SK-N-SH (cell line): ENCODE data around the gene IGF1R.

ENCODE experiments used
- ELF1 ChIP-seq: IDR thresholded peaks from 2 replicates; pipeline ENCODE4 v1.4.0; 2012
- EP300 ChIP-seq, 2 experiments: IDR thresholded peaks; 2 replicates each; pipeline versions ENCODE4 v1.4.0 to v1.6.1; 2012; ENCODE audit warnings: borderline replicate concordance in 1 of 2, low read depth in 1 of 2, low read length in 1 of 2
- EZH2phosphoT487 ChIP-seq: fragments of 200-600 bp; sonication (generic); IDR thresholded peaks from 2 replicates; pipeline ENCODE4 v1.6.1; 2017; ENCODE audit warnings: low read depth, mixed run types, mild to moderate bottlenecking, antibody characterized with exemption, moderate library complexity, borderline replicate concordance
- MAX ChIP-seq: IDR thresholded peaks from 2 replicates; pipeline ENCODE4 v1.4.0; 2012; ENCODE audit warnings: low read depth
- MXI1 ChIP-seq: IDR thresholded peaks from 2 replicates; pipeline ENCODE4 v1.6.1; 2012; ENCODE audit warnings: mild to moderate bottlenecking, low read depth, low read length, improper control_type of control experiment
- NFIC ChIP-seq: IDR thresholded peaks from 2 replicates; pipeline ENCODE4 v1.4.0; 2012; ENCODE audit warnings: borderline replicate concordance
- POLR2AphosphoS5 ChIP-seq: IDR thresholded peaks from 2 replicates; pipeline ENCODE4 v1.6.1; 2012; ENCODE audit warnings: low read depth, low read length
- RAD21 ChIP-seq: IDR thresholded peaks from 2 replicates; pipeline ENCODE4 v1.6.1; 2012; ENCODE audit warnings: mild to moderate bottlenecking, low read length
- SIN3A ChIP-seq: IDR thresholded peaks from 2 replicates; pipeline ENCODE4 v1.6.1; 2012; ENCODE audit warnings: low read depth, mild to moderate bottlenecking, low read length, moderate library complexity, borderline replicate concordance
- TAF1 ChIP-seq: IDR thresholded peaks from 2 replicates; pipeline ENCODE4 v1.6.1; 2012; ENCODE audit warnings: low read depth, mild to moderate bottlenecking, low read length, moderate library complexity, borderline replicate concordance
- TEAD4 ChIP-seq: IDR thresholded peaks from 2 replicates; pipeline ENCODE4 v1.4.0; 2012; ENCODE audit warnings: mild to moderate bottlenecking, borderline replicate concordance; ENCODE audit not compliant: insufficient read depth
- TF ChIP-seq, protein P1 (sequence below): fragments of 200-600 bp; sonication (generic); IDR thresholded peaks from 2 replicates; pipeline ENCODE4 v1.6.1; 2017; ENCODE audit warnings: antibody characterized with exemption, mild to moderate bottlenecking, moderate library complexity
- TF ChIP-seq, protein P2 (sequence below): fragments of 150-350 bp; IDR thresholded peaks from 2 replicates; pipeline ENCODE4 v1.6.1; 2017; ENCODE audit warnings: antibody characterized with exemption, low read length, low read depth, borderline replicate concordance
- TF ChIP-seq, protein P3 (sequence below): IDR thresholded peaks from 2 replicates; pipeline ENCODE4 v1.4.0; 2012; ENCODE audit warnings: low read depth, borderline replicate concordance

GRCh38 chr15:98868564-98868963 is 220.2 kb downstream of the IGF1R start:
- TF ChIP-seq, protein P1, sequence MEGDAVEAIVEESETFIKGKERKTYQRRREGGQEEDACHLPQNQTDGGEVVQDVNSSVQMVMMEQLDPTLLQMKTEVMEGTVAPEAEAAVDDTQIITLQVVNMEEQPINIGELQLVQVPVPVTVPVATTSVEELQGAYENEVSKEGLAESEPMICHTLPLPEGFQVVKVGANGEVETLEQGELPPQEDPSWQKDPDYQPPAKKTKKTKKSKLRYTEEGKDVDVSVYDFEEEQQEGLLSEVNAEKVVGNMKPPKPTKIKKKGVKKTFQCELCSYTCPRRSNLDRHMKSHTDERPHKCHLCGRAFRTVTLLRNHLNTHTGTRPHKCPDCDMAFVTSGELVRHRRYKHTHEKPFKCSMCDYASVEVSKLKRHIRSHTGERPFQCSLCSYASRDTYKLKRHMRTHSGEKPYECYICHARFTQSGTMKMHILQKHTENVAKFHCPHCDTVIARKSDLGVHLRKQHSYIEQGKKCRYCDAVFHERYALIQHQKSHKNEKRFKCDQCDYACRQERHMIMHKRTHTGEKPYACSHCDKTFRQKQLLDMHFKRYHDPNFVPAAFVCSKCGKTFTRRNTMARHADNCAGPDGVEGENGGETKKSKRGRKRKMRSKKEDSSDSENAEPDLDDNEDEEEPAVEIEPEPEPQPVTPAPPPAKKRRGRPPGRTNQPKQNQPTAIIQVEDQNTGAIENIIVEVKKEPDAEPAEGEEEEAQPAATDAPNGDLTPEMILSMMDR: no peak
- TF ChIP-seq EZH2phosphoT487 (no peak), TAF1 (no peak), MXI1 (no peak), SIN3A (no peak), MAX (no peak), RAD21 (no peak), POLR2AphosphoS5 (no peak), ELF1 (no peak), TEAD4 (no peak), EP300 (IDR thresholded peaks at IDR 0.05; ENCODE audit: borderline replicate concordance in 1 of 2, low read depth in 1 of 2, low read length in 1 of 2) (no peak), NFIC (no peak)
- TF ChIP-seq, protein P2, sequence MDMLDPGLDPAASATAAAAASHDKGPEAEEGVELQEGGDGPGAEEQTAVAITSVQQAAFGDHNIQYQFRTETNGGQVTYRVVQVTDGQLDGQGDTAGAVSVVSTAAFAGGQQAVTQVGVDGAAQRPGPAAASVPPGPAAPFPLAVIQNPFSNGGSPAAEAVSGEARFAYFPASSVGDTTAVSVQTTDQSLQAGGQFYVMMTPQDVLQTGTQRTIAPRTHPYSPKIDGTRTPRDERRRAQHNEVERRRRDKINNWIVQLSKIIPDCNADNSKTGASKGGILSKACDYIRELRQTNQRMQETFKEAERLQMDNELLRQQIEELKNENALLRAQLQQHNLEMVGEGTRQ: no peak
- TF ChIP-seq, protein P3, sequence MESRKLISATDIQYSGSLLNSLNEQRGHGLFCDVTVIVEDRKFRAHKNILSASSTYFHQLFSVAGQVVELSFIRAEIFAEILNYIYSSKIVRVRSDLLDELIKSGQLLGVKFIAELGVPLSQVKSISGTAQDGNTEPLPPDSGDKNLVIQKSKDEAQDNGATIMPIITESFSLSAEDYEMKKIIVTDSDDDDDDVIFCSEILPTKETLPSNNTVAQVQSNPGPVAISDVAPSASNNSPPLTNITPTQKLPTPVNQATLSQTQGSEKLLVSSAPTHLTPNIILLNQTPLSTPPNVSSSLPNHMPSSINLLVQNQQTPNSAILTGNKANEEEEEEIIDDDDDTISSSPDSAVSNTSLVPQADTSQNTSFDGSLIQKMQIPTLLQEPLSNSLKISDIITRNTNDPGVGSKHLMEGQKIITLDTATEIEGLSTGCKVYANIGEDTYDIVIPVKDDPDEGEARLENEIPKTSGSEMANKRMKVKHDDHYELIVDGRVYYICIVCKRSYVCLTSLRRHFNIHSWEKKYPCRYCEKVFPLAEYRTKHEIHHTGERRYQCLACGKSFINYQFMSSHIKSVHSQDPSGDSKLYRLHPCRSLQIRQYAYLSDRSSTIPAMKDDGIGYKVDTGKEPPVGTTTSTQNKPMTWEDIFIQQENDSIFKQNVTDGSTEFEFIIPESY: no peak
